GM23248 (cell line): ENCODE results near the gene ZGPAT. TPM values are rescaled to one million over a fixed set of nuclear protein-coding genes. Genes with fewer than 3 reads are reported as not detected.
"Not testable (repeated sequence)": the region's sequence is repeated elsewhere in the genome, so short reads cannot be mapped to it uniquely, and the experiment has no call there.

ENCODE experiments used
- DNase-seq: peaks from one replicate; pipeline ENCODE4 v3.0.0-alpha.2; 2015
- H2AFZ ChIP-seq: fragments of 200-600 bp; sonication (generic); 2 replicates; pipeline ENCODE4 v1.6.1; 2016; ENCODE audit warnings: antibody characterized with exemption
- H3F3A ChIP-seq: fragments of 200-600 bp; sonication (generic); 2 replicates; pipeline ENCODE4 v1.6.1; 2016; ENCODE audit warnings: mild to moderate bottlenecking, antibody characterized with exemption, mixed run types; ENCODE audit not compliant: insufficient read depth
- H3K27ac ChIP-seq: fragments of 200-600 bp; sonication (generic); 2 replicates; pipeline ENCODE4 v1.5.1; 2016; ENCODE audit warnings: mild to moderate bottlenecking
- H3K27me3 ChIP-seq: fragments of 200-600 bp; sonication (generic); replicated peaks from 2 replicates; pipeline ENCODE4 v1.6.1; 2016; ENCODE audit warnings: mild to moderate bottlenecking; ENCODE audit not compliant: insufficient read depth
- H3K36me3 ChIP-seq: fragments of 200-600 bp; sonication (generic); 2 replicates; pipeline ENCODE4 v1.6.1; 2016; ENCODE audit warnings: low read depth, mild to moderate bottlenecking
- H3K4me1 ChIP-seq: fragments of 200-600 bp; sonication (generic); 2 replicates; pipeline ENCODE4 v1.6.1; 2016; ENCODE audit warnings: mild to moderate bottlenecking; ENCODE audit not compliant: insufficient read depth
- H3K4me2 ChIP-seq: fragments of 200-600 bp; sonication (generic); one replicate; pipeline ENCODE4 v1.6.1; 2016; ENCODE audit warnings: mild to moderate bottlenecking; ENCODE audit not compliant: unreplicated experiment
- H3K4me3 ChIP-seq: fragments of 200-600 bp; sonication (generic); 2 replicates; pipeline ENCODE4 v1.5.1; 2016; ENCODE audit warnings: mild to moderate bottlenecking
- H3K79me2 ChIP-seq: fragments of 200-600 bp; sonication (generic); 2 replicates; pipeline ENCODE4 v1.6.1; 2016; ENCODE audit warnings: mild to moderate bottlenecking; ENCODE audit not compliant: insufficient read depth
- H3K9ac ChIP-seq: fragments of 200-600 bp; sonication (generic); 2 replicates; pipeline ENCODE4 v1.6.1; 2016; ENCODE audit warnings: mild to moderate bottlenecking
- H3K9me2 ChIP-seq: fragments of 200-600 bp; sonication (generic); 2 replicates; pipeline ENCODE4 v1.6.1; 2016; ENCODE audit warnings: mixed run types, mild to moderate bottlenecking, moderate library complexity; ENCODE audit not compliant: insufficient read depth
- H3K9me3 ChIP-seq: fragments of 200-600 bp; sonication (generic); one replicate; pipeline ENCODE4 v1.6.1; 2017; ENCODE audit warnings: low read depth
- H4K20me1 ChIP-seq: fragments of 200-600 bp; sonication (generic); 2 replicates; pipeline ENCODE4 v1.6.0; 2016; ENCODE audit not compliant: insufficient read depth
- EZH2 ChIP-seq: fragments of 200-600 bp; sonication (generic); IDR thresholded peaks from 2 replicates; pipeline ENCODE4 v1.6.1; 2018; ENCODE audit warnings: antibody characterized with exemption, mild to moderate bottlenecking; ENCODE audit not compliant: insufficient read depth, poor library complexity, severe bottlenecking
- EZH2phosphoT487 ChIP-seq: fragments of 200-600 bp; sonication (generic); IDR thresholded peaks from 2 replicates; pipeline ENCODE4 v1.6.1; 2018; ENCODE audit warnings: antibody characterized with exemption, moderate library complexity, mild to moderate bottlenecking, low read depth; ENCODE audit not compliant: insufficient read depth
- WGBS, 2 experiments: methylation state at CpG; one replicate each; pipeline ENCODE4 v1.1.6; 2015 to 2017; ENCODE audit warnings: low lambda C conversion rate in 2 of 2, low coverage in 1 of 2; ENCODE audit errors: missing lambda C conversion rate in 2 of 2; 5-methylcytosine and 5-hydroxymethylcytosine counted together
- in situ Hi-C: fragments of 300-500 bp; cut with MboI; formaldehyde crosslinking; loops from 2 replicates; pipeline ENCODE4 v1.15.0; 2020
- polyA plus RNA-seq: library from polyadenylated mRNA; unstranded; fragments of >200 nt; fragmentation: Nextera tagmentation; extraction: Ambion mirVana; gene quantifications from 2 replicates; pipeline ENCODE4 v1.2.1, GENCODE V29; 2016
- total RNA-seq: library from RNA; depleted of rRNA; stranded (reverse); fragments of >200 nt; shearing (Covaris generic); gene quantifications from 2 replicates; pipeline ENCODE4 v1.2.3, GENCODE V29; 2014

ZGPAT gene
- total and polyA plus RNA-seq, 2 experiments from 2014 or later: 22.7 to 28.5 TPM

- Histone ChIP-seq H2AFZ (no peak overlapping the region), H3F3A (peaks cover 5% of the 10 kb centered on the region; the same call in 1 of the 2 replicates), H3K27ac (no peak overlapping the region), H3K9ac (no peak overlapping the region), H4K20me1 (no peaks in the 10 kb centered on the region), H3K9me2 (no peaks in the 10 kb centered on the region), H3K4me2 (no peak overlapping the region), H3K36me3 (peaks cover 63% of the 10 kb centered on the region), H3K4me1 (no peaks in the 10 kb centered on the region), H3K4me3 (no peak overlapping the region), H3K79me2 (peaks cover 100% of the 10 kb centered on the region), H3K27me3 (no peaks in the 10 kb centered on the region), H3K9me3 (no peaks in the 10 kb centered on the region)
- TF ChIP-seq EZH2phosphoT487 (no peak), EZH2 (no peak)
- DNase-seq: peak; percentile 18
- WGBS, 2 experiments: 96 to 98% methylated on average over 5 of the region's 5 CpGs
- in situ Hi-C loops: no loop called here
Measured at GRCh38 chr20:63714858-63715257, 7.0 kb downstream of the ZGPAT start.

DNA sequence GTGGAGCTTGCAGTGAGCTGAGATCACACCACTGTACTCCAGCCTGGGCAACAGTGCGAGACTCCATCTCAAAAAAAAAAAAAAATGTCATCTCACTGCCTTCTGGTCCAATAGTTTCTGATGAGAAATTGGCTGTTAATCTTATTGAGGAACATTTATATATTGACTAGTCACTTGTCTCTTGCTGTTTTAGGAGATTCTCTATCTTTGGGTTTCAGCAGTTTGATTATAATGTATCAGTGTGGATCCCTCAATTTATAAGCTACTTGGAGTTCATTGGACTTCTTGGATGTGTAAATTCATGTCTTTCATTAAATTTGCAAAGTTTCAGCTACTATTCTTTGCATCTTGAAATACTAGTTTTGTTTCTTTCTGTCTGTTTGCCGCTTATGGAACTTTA, 11.2 kb downstream of the ZGPAT start:
- no peak overlapping the region for H3K4me2 ChIP-seq
- no peaks in the 10 kb centered on the region for H3K4me1 ChIP-seq
- H3K36me3 ChIP-seq: peaks cover 33% of the 10 kb centered on the region
- H3K27ac ChIP-seq: no peak overlapping the region
- 100% methylated on average over 2 of the region's 2 CpGs for WGBS, 2 experiments
- H3K9me3 ChIP-seq: no peaks in the 10 kb centered on the region
- H3F3A ChIP-seq: peaks cover 12% of the 10 kb centered on the region
- no peak overlapping the region for H3K4me3 ChIP-seq
- H2AFZ ChIP-seq: no peak overlapping the region
- H3K79me2 ChIP-seq: peaks cover 95% of the 10 kb centered on the region
- in situ Hi-C loops: no loop called here
- H3K9me2 ChIP-seq: no peaks in the 10 kb centered on the region
- H4K20me1 ChIP-seq: no peaks in the 10 kb centered on the region
- H3K9ac ChIP-seq: no peak overlapping the region
- H3K27me3 ChIP-seq: no peaks in the 10 kb centered on the region
- no peak for DNase-seq
- TF ChIP-seq EZH2phosphoT487 (no peak), EZH2 (no peak)

DNA sequence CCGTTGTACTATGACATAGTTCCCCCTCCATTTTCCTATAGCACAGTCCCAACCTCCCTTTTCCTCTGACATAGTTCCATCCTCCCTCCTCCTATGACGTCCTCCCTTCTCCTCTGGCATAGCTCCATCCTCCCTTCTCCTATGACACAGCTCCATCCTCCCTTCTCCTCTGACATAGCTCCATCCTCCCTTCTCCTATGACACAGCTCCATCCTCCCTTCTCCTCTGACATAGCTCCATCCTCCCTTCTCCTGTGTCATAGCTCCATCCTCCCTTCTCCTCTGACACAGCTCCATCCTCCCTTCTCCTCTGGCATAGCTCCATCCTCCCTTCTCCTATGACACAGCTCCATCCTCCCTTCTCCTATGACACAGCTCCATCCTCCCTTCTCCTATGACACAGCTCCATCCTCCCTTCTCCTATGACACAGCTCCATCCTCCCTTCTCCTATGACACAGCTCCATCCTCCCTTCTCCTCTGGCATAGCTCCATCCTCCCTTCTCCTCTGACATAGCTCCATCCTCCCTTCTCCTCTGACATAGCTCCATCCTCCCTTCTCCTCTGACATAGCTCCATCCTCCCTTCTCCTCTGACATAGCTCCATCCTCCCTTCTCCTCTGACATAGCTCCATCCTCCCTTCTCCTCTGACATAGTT, 15.3 kb downstream of the ZGPAT start:
- not testable (repeated sequence) for DNase-seq

DNA sequence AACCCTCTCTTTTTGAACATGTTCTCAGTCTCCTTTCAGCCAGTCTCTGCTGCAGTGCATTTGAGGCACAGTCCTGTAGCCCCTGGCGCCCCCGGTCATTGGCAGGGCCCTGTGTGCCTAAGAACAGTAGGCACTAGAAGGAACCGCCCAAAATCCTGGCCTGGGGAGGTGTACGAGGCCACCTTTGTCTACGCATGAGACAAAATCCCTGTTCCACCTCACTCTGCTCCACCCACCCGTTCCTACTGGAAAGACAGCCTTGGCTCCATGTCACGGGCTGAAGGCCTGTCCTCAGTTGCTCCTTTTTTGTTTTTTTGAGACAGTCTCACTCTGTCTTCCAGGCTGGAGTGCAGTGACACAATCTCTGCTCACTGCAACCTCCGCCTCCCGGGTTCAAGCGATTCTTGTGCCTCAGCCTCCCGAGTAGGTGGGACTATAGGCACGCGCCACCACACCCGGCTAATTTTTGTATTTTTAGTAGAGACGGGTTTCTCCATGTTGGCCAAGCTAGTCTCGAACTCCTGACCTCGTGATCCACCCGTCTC, 22.4 kb downstream of the ZGPAT start:
- H3K9me3 ChIP-seq, H3K27me3 ChIP-seq, H3K4me1 ChIP-seq, H3K9ac ChIP-seq, H3K9me2 ChIP-seq, H4K20me1 ChIP-seq, H2AFZ ChIP-seq, DNase-seq, in situ Hi-C loops, H3K4me2 ChIP-seq, H3K36me3 ChIP-seq, H3K27ac ChIP-seq, H3F3A ChIP-seq, H3K4me3 ChIP-seq: not testable (repeated sequence)
- 95 to 96% methylated on average over 17 to 18 of the region's 18 CpGs for WGBS, 2 experiments
- H3K79me2 ChIP-seq: peaks cover 67% of the 10 kb centered on the region

More for the DNA sequence above, 15.3 kb downstream of the ZGPAT start:
- in situ Hi-C loops, H3K9ac ChIP-seq, H4K20me1 ChIP-seq, H3K4me1 ChIP-seq, H3K9me2 ChIP-seq, H2AFZ ChIP-seq, H3K27me3 ChIP-seq, H3K27ac ChIP-seq, H3K4me2 ChIP-seq, H3K4me3 ChIP-seq, H3K9me3 ChIP-seq: not testable (repeated sequence)
- Histone ChIP-seq H3K36me3 (peaks cover 17% of the 10 kb centered on the region), H3K79me2 (peaks cover 95% of the 10 kb centered on the region), H3F3A (peaks cover 12% of the 10 kb centered on the region)
- WGBS, 2 experiments: 57 to 71% methylated on average over 2 of the region's 2 CpGs

DNA sequence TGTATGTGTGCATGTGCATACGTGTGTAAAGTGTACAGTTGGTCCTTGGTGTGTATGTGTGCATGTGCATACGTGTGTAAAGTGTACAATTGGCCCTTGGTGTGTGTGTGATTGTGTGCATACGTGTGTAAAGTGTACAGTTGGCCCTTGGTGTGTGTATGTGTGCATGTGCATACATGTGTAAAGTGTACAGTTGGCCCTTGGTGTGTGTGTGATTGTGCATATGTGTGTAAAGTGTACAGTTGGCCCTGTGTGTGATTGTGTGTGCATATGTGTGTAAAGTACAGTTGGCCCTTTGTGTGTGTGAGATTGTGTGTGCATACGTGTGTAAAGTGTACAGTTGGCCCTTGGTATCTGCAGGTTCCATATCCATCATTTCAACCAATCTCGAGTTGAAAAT, 23.6 kb downstream of the ZGPAT start:
- Histone ChIP-seq H3K4me2 (no peak overlapping the region), H3K27me3 (no peaks in the 10 kb centered on the region), H3K4me1 (no peaks in the 10 kb centered on the region), H3K9ac (no peak overlapping the region), H3K4me3 (no peak overlapping the region), H3K9me2 (no peaks in the 10 kb centered on the region), H2AFZ (no peak overlapping the region), H3K27ac (no peak overlapping the region), H3F3A (no peaks in the 10 kb centered on the region), H3K79me2 (peaks cover 56% of the 10 kb centered on the region), H4K20me1 (no peaks in the 10 kb centered on the region), H3K9me3 (no peaks in the 10 kb centered on the region), H3K36me3 (no peaks in the 10 kb centered on the region)
- no peak for TF ChIP-seq EZH2phosphoT487
- TF ChIP-seq EZH2: no peak
- 84% methylated on average over 4 to 5 of the region's 5 CpGs for WGBS, 2 experiments
- DNase-seq: no peak
- in situ Hi-C loops: no loop called here
